Colonic mucosa (tissue), 4 donors: ENCODE data around the gene MCFD2. TPM values are rescaled to one million over a fixed set of nuclear protein-coding genes. Genes with fewer than 3 reads are reported as not detected.

Source experiments
- DNase-seq: peaks from one replicate; pipeline ENCODE4 v3.0.0-alpha.2; 2020
- H3K27ac ChIP-seq: fragments of 200-600 bp; one replicate; pipeline ENCODE4 v1.8.0; 2021
- H3K27me3 ChIP-seq: fragments of 200-600 bp; one replicate; pipeline ENCODE4 v1.8.0; 2021
- H3K36me3 ChIP-seq: fragments of 200-600 bp; one replicate; pipeline ENCODE4 v1.8.0; 2021
- H3K4me1 ChIP-seq: fragments of 200-600 bp; one replicate; pipeline ENCODE4 v1.8.0; 2021; ENCODE audit warnings: mild to moderate bottlenecking
- H3K4me3 ChIP-seq: fragments of 200-600 bp; one replicate; pipeline ENCODE4 v1.8.0; 2021
- H3K9ac ChIP-seq, 2 donors: one replicate each; pipeline ENCODE4 v1.7.0; 2013; ENCODE audit warnings: control low read depth in 2 of 2, low read depth in 2 of 2, low read length in 2 of 2
- H3K9me3 ChIP-seq: fragments of 200-600 bp; one replicate; pipeline ENCODE4 v1.8.0; 2021
- CTCF ChIP-seq: fragments of 200-600 bp; IDR thresholded peaks from one replicate; pipeline ENCODE4 v1.8.0; 2022; ENCODE audit warnings: antibody characterized with exemption, mild to moderate bottlenecking
- intact Hi-C: fragments of 100-400 bp; cut with DNase I; formaldehyde crosslinking; loops from one replicate; pipeline ENCODE4 v1.14.1; 2022
- total RNA-seq, 2 donors: library from RNA; stranded (reverse); fragmentation: NEBNext Ultra II Directional in 1 of 2; extraction: Animal tissue kit (Norgen Biotek cat#: 25700) in 1 of 2; gene quantifications; one replicate each; pipeline ENCODE4 v1.2.1, GENCODE V29; 2021
- donor health status: healthy.
- donor health status: DM: no; HTN: no; CAD: no.
- donor health status: DM: no; HTN: no; CAD: no.

The MCFD2 gene
- total RNA-seq, 2 donors from 2014 or later: 44.0 to 54.8 TPM

DNA sequence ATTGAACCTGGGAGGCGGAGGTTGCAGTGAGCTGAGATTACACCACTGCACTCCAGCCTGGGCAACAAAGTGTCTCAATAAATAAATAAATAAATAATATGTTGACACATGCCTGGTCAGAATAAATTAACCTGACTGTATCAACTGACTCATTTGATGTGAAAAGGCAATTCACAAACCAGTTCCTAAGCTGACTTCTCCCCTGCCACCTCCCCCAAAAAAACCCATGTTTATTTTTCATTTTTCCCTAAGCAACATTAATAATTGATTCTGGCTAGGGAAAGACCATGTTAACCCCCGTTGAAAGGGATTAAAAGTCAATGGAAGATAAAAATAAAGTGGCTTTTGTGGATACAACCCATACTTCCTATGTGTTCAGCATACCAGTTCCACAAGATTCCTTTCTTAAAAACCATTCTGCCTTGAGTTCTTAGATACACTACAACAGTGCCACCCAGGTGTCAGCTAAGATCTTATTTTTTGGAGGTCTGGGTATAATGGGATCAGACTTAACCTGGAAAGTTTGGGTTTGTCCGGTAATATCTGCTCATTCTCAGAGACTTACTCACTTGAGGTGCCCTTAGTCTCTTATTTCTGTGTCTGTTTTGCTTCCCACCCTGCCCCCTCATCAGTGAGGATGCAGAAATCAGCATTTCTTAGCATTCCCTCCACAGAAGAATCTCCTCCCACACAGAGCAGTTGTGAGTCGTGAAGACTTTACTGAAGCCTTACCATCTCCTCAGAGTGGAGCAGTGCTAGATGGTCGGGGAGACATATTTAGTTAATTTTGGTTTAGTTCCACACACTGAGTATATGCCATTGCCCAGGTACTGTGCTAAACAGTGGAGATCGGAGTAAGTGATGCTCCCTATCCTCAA, 10.1 kb upstream of the MCFD2 start:
- no peak for TF ChIP-seq CTCF
- intact Hi-C loops: no loop called here

GRCh38 chr2:46924608-46925007, 9.0 kb upstream of the MCFD2 start:
- intact Hi-C loops: no loop called here
- TF ChIP-seq CTCF: no peak
- Histone ChIP-seq H3K4me1 (no peaks in the 10 kb centered on the region), H3K9ac (no peak overlapping the region), H3K9me3 (no peaks in the 10 kb centered on the region), H3K4me3 (no peak overlapping the region), H3K27ac (no peak overlapping the region), H3K36me3 (no peaks in the 10 kb centered on the region), H3K27me3 (no peaks in the 10 kb centered on the region)
- DNase-seq: no peak

More for the DNA sequence above, 10.1 kb upstream of the MCFD2 start:
- Histone ChIP-seq H3K4me1 (no peaks in the 10 kb centered on the region), H3K9ac (no peak overlapping the region), H3K4me3 (no peak overlapping the region), H3K27me3 (no peaks in the 10 kb centered on the region), H3K9me3 (no peaks in the 10 kb centered on the region), H3K27ac (no peak overlapping the region), H3K36me3 (no peaks in the 10 kb centered on the region)
- DNase-seq: no peak

GRCh38 chr2:46924038-46924437, 8.4 kb upstream of the MCFD2 start:
- TF ChIP-seq CTCF: no peak
- Histone ChIP-seq H3K27ac (no peak overlapping the region), H3K9me3 (no peaks in the 10 kb centered on the region), H3K4me3 (no peak overlapping the region), H3K9ac (no peak overlapping the region), H3K27me3 (no peaks in the 10 kb centered on the region), H3K4me1 (no peaks in the 10 kb centered on the region), H3K36me3 (no peaks in the 10 kb centered on the region)
- no peak for DNase-seq
- intact Hi-C loops: no loop called here

GRCh38 chr2:46923041-46923528, 7.5 kb upstream of the MCFD2 start:
- Histone ChIP-seq H3K9me3 (no peaks in the 10 kb centered on the region), H3K27me3 (no peaks in the 10 kb centered on the region), H3K9ac (no peak overlapping the region), H3K36me3 (no peaks in the 10 kb centered on the region), H3K4me1 (no peaks in the 10 kb centered on the region), H3K4me3 (no peak overlapping the region), H3K27ac (peak overlapping the region; percentile 20)
- DNase-seq: peak; percentile 46
- intact Hi-C loops: no loop called here
- TF ChIP-seq CTCF: no peak

DNA sequence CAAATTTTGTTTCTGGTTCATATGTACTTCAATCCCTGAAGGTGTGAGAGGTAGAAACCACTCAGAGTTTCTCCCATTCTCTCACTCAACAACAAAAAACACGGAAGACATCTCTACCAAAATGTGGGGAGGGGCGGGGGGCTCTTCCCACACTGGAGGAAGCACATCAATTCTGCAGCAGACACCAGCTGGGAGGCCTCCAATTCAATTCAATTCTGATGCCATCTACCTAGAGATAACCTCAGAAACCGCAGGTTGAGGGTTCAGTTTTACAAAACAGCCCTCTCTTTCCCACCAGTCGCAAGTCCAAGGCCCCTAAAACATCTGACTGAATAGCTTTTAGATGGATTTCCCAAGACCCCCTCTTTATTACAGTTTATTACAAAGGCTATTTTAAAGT, 7.0 kb upstream of the MCFD2 start:
- intact Hi-C loops: no loop called here
- Histone ChIP-seq H3K27me3 (no peaks in the 10 kb centered on the region), H3K4me1 (no peaks in the 10 kb centered on the region), H3K27ac (no peak overlapping the region), H3K9ac (no peak overlapping the region), H3K4me3 (no peak overlapping the region), H3K9me3 (no peaks in the 10 kb centered on the region), H3K36me3 (no peaks in the 10 kb centered on the region)
- no peak for DNase-seq
- no peak for TF ChIP-seq CTCF
